HL-60 (cell line): ENCODE measurements around the gene TTLL13.
"Not testable (repeated sequence)": the region's sequence is repeated elsewhere in the genome, so short reads cannot be mapped to it uniquely, and the experiment has no call there.

ENCODE experiments used
- DNase-seq, 2 experiments: peaks; one replicate each; pipeline ENCODE4 v3.0.0-alpha.2; 2010 to 2020; ENCODE audit warnings: low read depth in 1 of 2, low spot score in 1 of 2
- H3K27ac ChIP-seq: fragments of 250-450 bp; sonication (Bioruptor Pico); replicated peaks from 2 replicates; pipeline ENCODE4 v1.5.1; 2020; ENCODE audit warnings: mild to moderate bottlenecking, moderate library complexity
- H3K27me3 ChIP-seq: fragments of 250-450 bp; sonication (Bioruptor Pico); 2 replicates; pipeline ENCODE4 v1.5.1; 2021; ENCODE audit warnings: mild to moderate bottlenecking, moderate library complexity; ENCODE audit not compliant: insufficient read depth, poor library complexity, severe bottlenecking
- H3K4me3 ChIP-seq: replicated peaks from 2 replicates; pipeline ENCODE4 v1.5.1; 2011; ENCODE audit warnings: mild to moderate bottlenecking, control low read depth, low read length; ENCODE audit not compliant: insufficient read depth
- CTCF ChIP-seq: IDR thresholded peaks from one replicate; pipeline ENCODE4 v1.5.1; 2011; ENCODE audit warnings: low read length, control low read depth, inconsistent platforms; ENCODE audit not compliant: insufficient read depth
- GABPA ChIP-seq: IDR thresholded peaks from 2 replicates; pipeline ENCODE4 v1.6.1; 2012; ENCODE audit warnings: low read depth
- POLR2AphosphoS5 ChIP-seq: IDR thresholded peaks from 2 replicates; pipeline ENCODE4 v1.6.1; 2012; ENCODE audit warnings: low read depth
- REST ChIP-seq: IDR thresholded peaks from 2 replicates; pipeline ENCODE4 v1.6.1; 2012; ENCODE audit warnings: low read depth; ENCODE audit not compliant: insufficient replicate concordance
- SPI1 ChIP-seq: IDR thresholded peaks from 2 replicates; pipeline ENCODE4 v1.6.1; 2012; ENCODE audit warnings: low read depth, mild to moderate bottlenecking, borderline replicate concordance

Gene TTLL13

GRCh38 chr15:90259524-90259923, 10.2 kb downstream of the TTLL13 start:
- no peak overlapping the region for H3K4me3 ChIP-seq
- H3K27ac ChIP-seq, result no peak overlapping the region
- no peak for DNase-seq
- no peaks in the 10 kb centered on the region for H3K27me3 ChIP-seq
- TF ChIP-seq POLR2AphosphoS5, result no peak
- no peak for TF ChIP-seq REST
- TF ChIP-seq SPI1, result no peak
- no peak for TF ChIP-seq GABPA
- TF ChIP-seq CTCF, result no peak

GRCh38 chr15:90260731-90261130, 11.4 kb downstream of the TTLL13 start:
- not testable (repeated sequence) for H3K27me3 ChIP-seq, H3K4me3 ChIP-seq, DNase-seq, H3K27ac ChIP-seq

DNA sequence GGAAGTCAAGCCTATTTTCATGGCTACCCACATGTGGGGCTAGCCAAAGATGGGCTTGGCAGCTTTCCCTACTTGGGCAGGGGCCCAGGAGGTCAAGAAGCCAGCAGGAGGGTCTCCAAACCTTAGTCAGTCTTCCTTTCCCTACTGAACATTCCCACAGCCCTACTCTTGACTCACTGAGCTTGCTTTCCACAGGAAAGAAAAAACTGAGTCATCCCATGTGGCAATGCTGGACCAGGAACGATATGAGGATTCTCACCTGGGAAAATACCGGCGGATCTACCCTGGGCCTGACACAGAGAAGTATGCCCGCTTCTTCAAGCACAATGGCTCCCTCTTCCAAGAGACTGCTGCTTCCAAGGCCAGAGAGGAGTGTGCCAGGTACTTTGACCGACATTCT, 12.5 kb downstream of the TTLL13 start:
- TF ChIP-seq REST (no peak), POLR2AphosphoS5 (no peak)
- H3K4me3 ChIP-seq, result no peak overlapping the region
- no peak for DNase-seq
- H3K27me3 ChIP-seq, result no peaks in the 10 kb centered on the region
- no peak overlapping the region for H3K27ac ChIP-seq

GRCh38 chr15:90262426-90262825, 13.1 kb downstream of the TTLL13 start:
- Histone ChIP-seq H3K27me3 (no peaks in the 10 kb centered on the region), H3K4me3 (no peak overlapping the region), H3K27ac (no peak overlapping the region)
- DNase-seq, result no peak
- TF ChIP-seq POLR2AphosphoS5 (no peak), GABPA (no peak), SPI1 (no peak), CTCF (no peak), REST (no peak)
